Measurements from ENCODE around the gene CCIN. TPM values are rescaled to one million over a fixed set of nuclear protein-coding genes. Genes with fewer than 3 reads are reported as not detected.
A peak's percentile ranks its signal among the peaks of the same experiment; 100 is the strongest.

CCIN gene
- polyA plus RNA-seq, 1 donor, result 0.42 TPM

- DNase-seq, result no peak
These were observed 28.8 kb upstream of the CCIN start for GRCh38 chr9:36140086-36141084.

GRCh38 chr9:36141288-36141687 lies 27.9 kb upstream of the CCIN start:
- DNase-seq, result no peak

GRCh38 chr9:36141761-36142160 lies 27.4 kb upstream of the CCIN start:
- no peak for DNase-seq

- no peak for DNase-seq
These were observed 26.5 kb upstream of the CCIN start for GRCh38 chr9:36142510-36143244.

GRCh38 chr9:36143245-36143641 lies 25.9 kb upstream of the CCIN start:
- DNase-seq, result no peak

- DNase-seq, result no peak
These were observed 24.6 kb upstream of the CCIN start for GRCh38 chr9:36144309-36145232.

- DNase-seq, result no peak
These were observed 23.2 kb upstream of the CCIN start for GRCh38 chr9:36145970-36146369.

- no peak for DNase-seq
These were observed 22.5 kb upstream of the CCIN start for GRCh38 chr9:36146651-36147050.

GRCh38 chr9:36147441-36148175 lies 21.6 kb upstream of the CCIN start:
- DNase-seq, result no peak

GRCh38 chr9:36148311-36149051 lies 20.7 kb upstream of the CCIN start:
- no peak for DNase-seq

- no peak for DNase-seq
These were observed 20.0 kb upstream of the CCIN start for GRCh38 chr9:36149197-36149596.

GRCh38 chr9:36150574-36151315 lies 18.4 kb upstream of the CCIN start:
- DNase-seq, result no peak

- no peak for DNase-seq
These were observed 17.6 kb upstream of the CCIN start for GRCh38 chr9:36151316-36152210.

- no peak for DNase-seq
These were observed 16.3 kb upstream of the CCIN start for GRCh38 chr9:36152741-36153438.

- no peak for DNase-seq
These were observed 15.4 kb upstream of the CCIN start for GRCh38 chr9:36153746-36154145.

- DNase-seq, result peak; percentile 81
These were observed 14.7 kb upstream of the CCIN start for GRCh38 chr9:36154331-36154952.

- DNase-seq, result no peak
These were observed 13.1 kb upstream of the CCIN start for GRCh38 chr9:36156116-36156515.

- no peak for DNase-seq
These were observed 11.1 kb upstream of the CCIN start for GRCh38 chr9:36158122-36158521.

Data from left kidney (tissue), 2 donors.